ENCODE data around the gene AMPH. TPM values are rescaled to one million over a fixed set of nuclear protein-coding genes. Genes with fewer than 3 reads are reported as not detected.

Gene AMPH
- total and polyA plus RNA-seq, 8 donors: 0.22 to 6.8 (median 1.3) TPM

- ATAC-seq (peak in 2 of 4 donors; percentile 50 to 63), FAIRE-seq (no peak)
- H3K27me3 ChIP-seq: no peaks in the 10 kb centered on the region
These were observed 124.4 kb downstream of the AMPH start for GRCh38 chr7:38506756-38507155.

GRCh38 chr7:38506004-38506403, 125.2 kb downstream of the AMPH start:
- FAIRE-seq (no peak), ATAC-seq (no peak), DNase-seq (no peak)
- H3K9me3 ChIP-seq: no peaks in the 10 kb centered on the region
- no peak overlapping the region for H3K27ac ChIP-seq
- TF ChIP-seq CTCF (IDR thresholded peaks at IDR 0.05): no peak
- H3K4me1 ChIP-seq: no peaks in the 10 kb centered on the region
- 61 to 67% methylated on average over 1 of the region's 1 CpG for WGBS, 2 donors
- no peaks in the 10 kb centered on the region for H3K36me3 ChIP-seq
- H3K27me3 ChIP-seq: no peaks in the 10 kb centered on the region
- intact Hi-C loops (cut with DNase I): no loop called here
- H3K4me3 ChIP-seq: no peak overlapping the region

More at GRCh38 chr7:38506756-38507155, 124.4 kb downstream of the AMPH start:
- Histone ChIP-seq H3K4me3 (no peak overlapping the region), H3K27ac (no peak overlapping the region), H3K36me3 (no peaks in the 10 kb centered on the region), H3K9me3 (no peaks in the 10 kb centered on the region), H3K4me1 (no peaks in the 10 kb centered on the region)
- no peak for TF ChIP-seq CTCF (IDR thresholded peaks at IDR 0.05)
- intact Hi-C loops (cut with DNase I): no loop called here
- DNase-seq: no peak
- 56 to 68% methylated on average over 3 of the region's 3 CpGs for WGBS, 2 donors

- no peaks in the 10 kb centered on the region for H3K9me3 ChIP-seq
- intact Hi-C loops (cut with DNase I): no loop called here
- no peak overlapping the region for H3K4me3 ChIP-seq
- no peaks in the 10 kb centered on the region for H3K27me3 ChIP-seq
- FAIRE-seq (no peak), ATAC-seq (no peak), DNase-seq (no peak)
- no peak for TF ChIP-seq CTCF (IDR thresholded peaks at IDR 0.05)
- 35 to 53% methylated on average over 2 of the region's 2 CpGs for WGBS, 2 donors
- H3K4me1 ChIP-seq: no peaks in the 10 kb centered on the region
- no peaks in the 10 kb centered on the region for H3K36me3 ChIP-seq
- no peak overlapping the region for H3K27ac ChIP-seq
These were observed 126.5 kb downstream of the AMPH start for GRCh38 chr7:38504684-38505083.

GRCh38 chr7:38502848-38503247, 128.3 kb downstream of the AMPH start:
- Histone ChIP-seq H3K4me3 (no peak overlapping the region), H3K27me3 (no peaks in the 10 kb centered on the region), H3K36me3 (no peaks in the 10 kb centered on the region), H3K9me3 (no peaks in the 10 kb centered on the region), H3K4me1 (no peaks in the 10 kb centered on the region), H3K27ac (no peak overlapping the region)
- 73 to 80% methylated on average over 6 of the region's 6 CpGs for WGBS, 2 donors
- no peak for DNase-seq
- FAIRE-seq: no peak
- no peak for ATAC-seq
- TF ChIP-seq CTCF (IDR thresholded peaks at IDR 0.05): no peak
- intact Hi-C loops (cut with DNase I): no loop called here

GRCh38 chr7:38502289-38502688, 128.9 kb downstream of the AMPH start:
- TF ChIP-seq CTCF (IDR thresholded peaks at IDR 0.05): no peak
- Histone ChIP-seq H3K4me3 (no peak overlapping the region), H3K4me1 (no peaks in the 10 kb centered on the region), H3K27ac (no peak overlapping the region), H3K36me3 (no peaks in the 10 kb centered on the region), H3K9me3 (no peaks in the 10 kb centered on the region), H3K27me3 (no peaks in the 10 kb centered on the region)
- DNase-seq (no peak), ATAC-seq (no peak), FAIRE-seq (no peak)
- WGBS, 2 donors: 51 to 59% methylated on average over 4 of the region's 4 CpGs
- intact Hi-C loops (cut with DNase I): no loop called here
